ENCODE measurements around the gene CDKN1C. TPM values are rescaled to one million over a fixed set of nuclear protein-coding genes. Genes with fewer than 3 reads are reported as not detected.

The CDKN1C gene
- total RNA-seq, 5 donors from 2014 or later (not counting 1 experiment from before 2014, with no cell fraction given), result 2.1 to 7.0 (median 5.3) TPM

DNA sequence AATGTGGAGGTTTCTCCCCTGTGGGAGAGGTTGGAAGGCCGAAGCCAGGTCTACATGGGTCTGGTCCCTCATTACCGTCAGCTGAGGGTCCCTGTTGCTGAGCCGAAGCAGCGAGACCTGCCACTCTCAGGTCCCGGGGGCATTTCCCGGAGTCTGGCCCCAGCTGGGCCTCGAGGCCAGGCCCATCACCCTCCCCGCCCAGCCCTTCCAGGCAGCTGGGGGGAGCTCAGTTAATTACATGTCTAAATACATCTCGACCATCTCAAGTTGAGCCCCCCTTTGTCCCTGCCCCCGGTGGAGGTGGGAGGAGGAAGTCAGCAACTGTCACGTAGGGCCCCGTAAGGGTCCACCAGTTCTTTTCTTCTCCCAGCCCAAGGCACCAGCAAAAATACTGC lies 3.6 kb downstream of the CDKN1C start:
- Histone ChIP-seq H3K27ac (ENCODE audit: low read length) (no peak overlapping the region), H3K4me3 (ENCODE audit: control insufficient read depth in 1 of 2, extremely low read depth in 1 of 2, low read length in 1 of 2) (no peak overlapping the region), H3K27me3 (replicated peaks in 1 of 2; ENCODE audit: control insufficient read depth in 2 of 2, extremely low read depth in 1 of 2, insufficient read depth in 2 of 2, low read length in 1 of 2) (peaks cover 0 to 36% of the 10 kb centered on the region in 2 experiments), H3K4me1 (ENCODE audit: control insufficient read depth in 1 of 2, extremely low read depth in 1 of 2, insufficient read depth in 2 of 2, low read length in 2 of 2) (peaks cover 0 to 23% of the 10 kb centered on the region in 2 experiments), H3K36me3 (ENCODE audit: control insufficient read depth in 2 of 2, extremely low read depth in 1 of 2, insufficient read depth in 1 of 2, low read length in 1 of 2) (no peaks in the 10 kb centered on the region), H3K9me3 (no peaks in the 10 kb centered on the region)
- DNase-seq (no peak), ATAC-seq (replicated peaks in 1 of 4) (no peak)
- CTCF ChIA-PET, result no interaction called here
- Mint-ChIP-seq H3K36me3 (no peaks in the 10 kb centered on the region), H3K9me3 (no peaks in the 10 kb centered on the region), H3K4me3 (no peak overlapping the region), H3K27me3 (peaks cover 0 to 7% of the 10 kb centered on the region in 2 donors), H3K27ac (no peak overlapping the region), H3K4me1 (peaks cover 5 to 11% (median 9%) of the 10 kb centered on the region in 3 donors)
- 96% methylated on average over 5 of the region's 12 CpGs for WGBS (ENCODE audit: insufficient coverage)
- POLR2A ChIA-PET, result interaction anchor here (0.5 kb wide), 3 partner anchors 112 to 134 kb away, joined by 4 to 7 read pairs (median 6); no protein-coding TSS in a partner anchor

DNA sequence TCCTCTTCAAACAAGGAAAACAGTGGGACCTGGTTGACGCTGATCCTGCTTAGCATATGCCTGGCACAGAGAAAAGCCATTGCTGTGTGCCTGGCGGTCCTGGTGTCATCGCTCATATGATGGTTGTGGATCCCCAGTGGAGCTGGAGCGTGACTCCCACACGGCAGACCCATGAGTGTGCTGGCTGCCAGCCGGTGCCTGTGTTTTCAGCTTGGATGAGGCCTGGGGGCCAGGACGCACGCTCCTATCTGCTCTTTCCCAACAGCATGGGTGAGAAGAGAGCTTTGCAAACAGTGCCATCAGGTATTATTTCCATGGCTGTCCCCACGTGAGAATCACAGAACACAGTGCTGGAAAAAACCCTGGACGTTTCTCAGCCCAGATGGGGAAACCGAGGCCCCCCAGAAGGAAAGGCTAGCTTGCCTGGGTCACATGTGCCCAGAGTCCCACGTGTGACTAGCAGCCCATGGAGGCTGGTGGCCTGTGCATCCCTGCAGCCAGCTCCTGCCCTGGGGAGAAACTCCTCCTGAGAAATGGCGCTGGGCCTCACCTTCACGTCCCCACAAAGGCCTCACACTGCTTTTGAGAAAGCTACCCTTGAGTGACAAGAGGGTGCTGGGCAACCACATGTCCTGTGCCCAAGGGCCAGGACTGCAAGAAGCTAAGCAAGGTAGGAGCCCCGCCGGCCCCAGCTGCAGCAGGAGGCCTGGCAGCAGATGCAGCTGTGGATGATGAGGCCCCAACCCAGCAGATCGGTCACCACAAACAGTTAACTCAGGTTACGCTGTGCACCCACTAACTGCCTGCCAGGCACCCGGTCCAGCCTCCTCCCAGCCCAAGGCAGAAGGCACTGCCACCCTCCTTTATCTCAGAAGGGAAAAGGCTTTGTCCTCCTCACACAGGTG lies 4.2 kb downstream of the CDKN1C start:
- CTCF ChIA-PET, result no interaction called here
- H3K4me3 Mint-ChIP-seq, result no peak overlapping the region
- H3K4me1 Mint-ChIP-seq, result peaks cover 2 to 11% (median 5%) of the 10 kb centered on the region in 3 donors
- H3K27ac ChIP-seq (ENCODE audit: low read length), result no peak overlapping the region
- peaks cover 0 to 7% of the 10 kb centered on the region in 2 donors for H3K27me3 Mint-ChIP-seq
- peaks cover 0 to 17% of the 10 kb centered on the region in 2 experiments for H3K4me1 ChIP-seq (ENCODE audit: control insufficient read depth in 1 of 2, extremely low read depth in 1 of 2, insufficient read depth in 2 of 2, low read length in 2 of 2)
- 85% methylated on average over 18 of the region's 19 CpGs for WGBS (ENCODE audit: insufficient coverage)
- H3K27ac Mint-ChIP-seq, result no peak overlapping the region
- H3K36me3 ChIP-seq (ENCODE audit: control insufficient read depth in 2 of 2, extremely low read depth in 1 of 2, insufficient read depth in 1 of 2, low read length in 1 of 2), result no peaks in the 10 kb centered on the region
- peaks cover 0 to 34% of the 10 kb centered on the region in 2 experiments for H3K27me3 ChIP-seq (replicated peaks in 1 of 2; ENCODE audit: control insufficient read depth in 2 of 2, extremely low read depth in 1 of 2, insufficient read depth in 2 of 2, low read length in 1 of 2)
- POLR2A ChIA-PET, result interaction anchor here (0.5 kb wide), 3 partner anchors 112 to 135 kb away, joined by 4 to 7 read pairs (median 6); no protein-coding TSS in a partner anchor
- H3K4me3 ChIP-seq (ENCODE audit: control insufficient read depth in 1 of 2, extremely low read depth in 1 of 2, low read length in 1 of 2), result no peak overlapping the region
- ATAC-seq (replicated peaks in 1 of 4) (no peak), DNase-seq (no peak)
- H3K36me3 Mint-ChIP-seq, result no peaks in the 10 kb centered on the region
- no peaks in the 10 kb centered on the region for H3K9me3 ChIP-seq
- H3K9me3 Mint-ChIP-seq, result no peaks in the 10 kb centered on the region

DNA sequence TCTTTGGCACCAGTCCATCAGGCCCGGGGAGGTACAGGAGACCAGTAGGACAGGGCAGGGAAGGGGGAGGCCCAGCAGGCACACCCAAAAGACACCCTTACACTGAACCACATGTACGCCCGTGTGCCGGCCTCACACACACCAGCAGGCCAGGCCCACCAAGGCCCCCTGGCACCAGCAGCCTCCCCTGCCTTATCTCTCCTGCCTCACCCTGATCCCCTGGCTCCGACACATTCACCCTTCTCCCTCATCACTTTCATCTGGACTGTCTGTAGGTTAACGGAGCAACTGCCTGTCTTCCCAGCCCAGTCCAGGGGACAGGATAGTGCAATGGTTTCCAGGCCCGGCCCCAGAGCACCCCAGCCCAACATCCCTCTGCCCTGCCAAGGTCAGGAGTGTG lies 4.9 kb downstream of the CDKN1C start:
- Histone ChIP-seq H3K27me3 (replicated peaks in 1 of 2; ENCODE audit: control insufficient read depth in 2 of 2, extremely low read depth in 1 of 2, insufficient read depth in 2 of 2, low read length in 1 of 2) (peaks cover 0 to 33% of the 10 kb centered on the region in 2 experiments), H3K27ac (ENCODE audit: low read length) (no peak overlapping the region), H3K9me3 (no peaks in the 10 kb centered on the region), H3K36me3 (ENCODE audit: control insufficient read depth in 2 of 2, extremely low read depth in 1 of 2, insufficient read depth in 1 of 2, low read length in 1 of 2) (no peaks in the 10 kb centered on the region), H3K4me1 (ENCODE audit: control insufficient read depth in 1 of 2, extremely low read depth in 1 of 2, insufficient read depth in 2 of 2, low read length in 2 of 2) (peaks cover 0 to 14% of the 10 kb centered on the region in 2 experiments), H3K4me3 (ENCODE audit: control insufficient read depth in 1 of 2, extremely low read depth in 1 of 2, low read length in 1 of 2) (no peak overlapping the region)
- no peak for DNase-seq
- Mint-ChIP-seq H3K27ac (no peak overlapping the region), H3K27me3 (peaks cover 0 to 7% of the 10 kb centered on the region in 2 donors), H3K4me3 (no peak overlapping the region), H3K9me3 (peaks cover 0 to 2% (median 0%) of the 10 kb centered on the region in 3 donors), H3K36me3 (no peaks in the 10 kb centered on the region), H3K4me1 (peaks cover 2 to 11% (median 5%) of the 10 kb centered on the region in 3 donors)
- 90% methylated on average over 5 of the region's 7 CpGs for WGBS (ENCODE audit: insufficient coverage)
- ChIA-PET POLR2A (no interaction called here), CTCF (no interaction called here)
- ATAC-seq (replicated peaks in 1 of 4), result no peak

DNA sequence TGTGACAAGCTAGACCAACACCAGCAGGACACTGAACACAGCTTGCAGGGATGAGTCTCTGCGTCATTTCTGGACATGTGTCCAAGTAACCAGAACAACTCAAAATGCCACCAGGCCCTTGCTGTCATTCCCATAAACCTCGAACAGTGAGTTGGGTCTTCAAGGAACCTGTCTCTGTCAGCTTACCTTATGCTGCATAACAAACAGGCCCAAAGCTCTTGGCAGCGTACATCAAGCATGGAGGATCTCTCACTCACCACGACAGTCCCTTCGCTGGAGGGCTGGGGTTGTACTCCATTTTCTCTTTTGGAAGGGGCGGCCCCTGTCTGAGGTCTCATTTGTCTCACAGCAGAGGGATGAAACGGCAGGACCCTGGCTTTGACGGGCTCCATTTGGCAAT lies 6.8 kb downstream of the CDKN1C start:
- H3K4me3 Mint-ChIP-seq, result no peak overlapping the region
- peaks cover 0 to 3% of the 10 kb centered on the region in 2 experiments for H3K4me1 ChIP-seq (ENCODE audit: control insufficient read depth in 1 of 2, extremely low read depth in 1 of 2, insufficient read depth in 2 of 2, low read length in 2 of 2)
- peaks cover 0 to 2% (median 0%) of the 10 kb centered on the region in 3 donors for H3K9me3 Mint-ChIP-seq
- H3K4me3 ChIP-seq (ENCODE audit: control insufficient read depth in 1 of 2, extremely low read depth in 1 of 2, low read length in 1 of 2), result no peak overlapping the region
- peaks cover 2 to 11% (median 3%) of the 10 kb centered on the region in 3 donors for H3K4me1 Mint-ChIP-seq
- no peaks in the 10 kb centered on the region for H3K9me3 ChIP-seq
- peaks cover 0 to 36% of the 10 kb centered on the region in 2 experiments for H3K27me3 ChIP-seq (replicated peaks in 1 of 2; ENCODE audit: control insufficient read depth in 2 of 2, extremely low read depth in 1 of 2, insufficient read depth in 2 of 2, low read length in 1 of 2)
- no peak overlapping the region for H3K27ac Mint-ChIP-seq
- no peak for DNase-seq
- no peaks in the 10 kb centered on the region for H3K36me3 ChIP-seq (ENCODE audit: control insufficient read depth in 2 of 2, extremely low read depth in 1 of 2, insufficient read depth in 1 of 2, low read length in 1 of 2)
- CTCF ChIA-PET, result no interaction called here
- no peak overlapping the region for H3K27ac ChIP-seq (ENCODE audit: low read length)
- 91% methylated on average over 7 of the region's 8 CpGs for WGBS (ENCODE audit: insufficient coverage)
- no peak for ATAC-seq (replicated peaks in 1 of 4)
- H3K36me3 Mint-ChIP-seq, result no peaks in the 10 kb centered on the region
- POLR2A ChIA-PET, result no interaction called here
- H3K27me3 Mint-ChIP-seq, result peaks cover 0 to 9% of the 10 kb centered on the region in 2 donors

DNA sequence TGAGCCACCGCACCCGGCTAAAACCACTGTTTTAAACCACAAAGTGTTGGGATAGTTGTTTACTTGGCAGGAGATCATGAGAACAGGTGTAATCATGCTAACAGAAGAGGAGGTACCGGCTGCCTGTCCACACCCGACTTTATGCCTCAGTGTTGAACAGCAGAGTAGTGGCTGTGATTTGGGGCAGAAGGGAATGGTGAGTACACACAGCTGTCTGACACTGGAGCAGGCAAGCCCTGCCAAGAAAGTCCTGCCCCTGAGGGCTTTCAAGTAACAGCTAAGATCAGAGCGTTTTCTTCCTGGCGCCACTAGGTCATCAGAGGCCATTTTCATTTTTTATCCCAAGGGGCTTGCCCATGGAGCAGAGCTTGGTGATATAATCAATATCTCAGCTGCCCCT lies 8.1 kb downstream of the CDKN1C start:
- ChIA-PET POLR2A (no interaction called here), CTCF (interaction anchor here in 1 of 2 donors (0.7 kb wide), 1 partner anchor 1823 kb away, joined by 5 read pairs; no protein-coding TSS in a partner anchor)
- Mint-ChIP-seq H3K27ac (no peak overlapping the region), H3K36me3 (no peaks in the 10 kb centered on the region), H3K9me3 (peaks cover 0 to 2% (median 0%) of the 10 kb centered on the region in 3 donors), H3K4me3 (no peak overlapping the region), H3K27me3 (peaks cover 0 to 7% of the 10 kb centered on the region in 2 donors), H3K4me1 (no peaks in the 10 kb centered on the region)
- Histone ChIP-seq H3K9me3 (no peaks in the 10 kb centered on the region), H3K4me3 (ENCODE audit: control insufficient read depth in 1 of 2, extremely low read depth in 1 of 2, low read length in 1 of 2) (no peak overlapping the region), H3K4me1 (ENCODE audit: control insufficient read depth in 1 of 2, extremely low read depth in 1 of 2, insufficient read depth in 2 of 2, low read length in 2 of 2) (no peaks in the 10 kb centered on the region), H3K27ac (ENCODE audit: low read length) (no peak overlapping the region), H3K27me3 (replicated peaks in 1 of 2; ENCODE audit: control insufficient read depth in 2 of 2, extremely low read depth in 1 of 2, insufficient read depth in 2 of 2, low read length in 1 of 2) (peaks cover 0 to 26% of the 10 kb centered on the region in 2 experiments), H3K36me3 (ENCODE audit: control insufficient read depth in 2 of 2, extremely low read depth in 1 of 2, insufficient read depth in 1 of 2, low read length in 1 of 2) (no peaks in the 10 kb centered on the region)
- DNase-seq (no peak), ATAC-seq (replicated peaks in 1 of 4) (no peak)
- WGBS (ENCODE audit: insufficient coverage), result 94% methylated on average over 6 of the region's 6 CpGs

DNA sequence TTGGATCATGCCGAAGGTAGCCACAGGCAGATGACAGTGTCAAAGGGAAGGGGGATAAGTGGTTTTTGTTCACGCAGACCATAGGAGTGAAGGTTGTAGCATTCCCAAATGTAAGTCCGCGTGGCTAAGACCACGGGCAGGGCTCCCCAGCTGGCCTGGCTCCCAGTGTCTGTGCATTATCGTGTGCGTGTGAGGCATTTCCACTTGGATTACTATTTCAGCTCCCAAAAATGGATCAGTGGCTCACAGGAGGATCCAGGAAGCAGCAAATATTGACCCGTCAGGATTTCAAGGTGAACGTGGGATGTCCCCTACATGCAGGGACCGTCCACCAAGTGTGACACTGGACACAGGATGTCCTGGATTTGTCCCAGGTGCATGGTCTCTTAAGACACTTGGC lies 10.6 kb downstream of the CDKN1C start:
- no peaks in the 10 kb centered on the region for H3K36me3 Mint-ChIP-seq
- Histone ChIP-seq H3K36me3 (ENCODE audit: control insufficient read depth in 2 of 2, extremely low read depth in 1 of 2, insufficient read depth in 1 of 2, low read length in 1 of 2) (no peaks in the 10 kb centered on the region), H3K4me3 (ENCODE audit: control insufficient read depth in 1 of 2, extremely low read depth in 1 of 2, low read length in 1 of 2) (no peak overlapping the region), H3K4me1 (ENCODE audit: control insufficient read depth in 1 of 2, extremely low read depth in 1 of 2, insufficient read depth in 2 of 2, low read length in 2 of 2) (peaks cover 0 to 10% of the 10 kb centered on the region in 2 experiments), H3K27ac (ENCODE audit: low read length) (no peak overlapping the region), H3K27me3 (replicated peaks in 1 of 2; ENCODE audit: control insufficient read depth in 2 of 2, extremely low read depth in 1 of 2, insufficient read depth in 2 of 2, low read length in 1 of 2) (peaks cover 0 to 33% of the 10 kb centered on the region in 2 experiments), H3K9me3 (no peaks in the 10 kb centered on the region)
- WGBS (ENCODE audit: insufficient coverage), result 85% methylated on average over 9 of the region's 10 CpGs
- CTCF ChIA-PET, result interaction anchor here in 1 of 2 donors (0.7 kb wide), 1 partner anchor 1497 kb away, joined by 3 read pairs; no protein-coding TSS in a partner anchor
- no peak overlapping the region for H3K4me3 Mint-ChIP-seq
- H3K4me1 Mint-ChIP-seq, result peaks cover 3 to 12% (median 3%) of the 10 kb centered on the region in 3 donors
- DNase-seq (no peak), ATAC-seq (replicated peaks in 1 of 4) (no peak)
- no peak overlapping the region for H3K27ac Mint-ChIP-seq
- POLR2A ChIA-PET, result no interaction called here
- H3K27me3 Mint-ChIP-seq, result peaks cover 12 to 27% of the 10 kb centered on the region in 2 donors
- peaks cover 0 to 2% (median 0%) of the 10 kb centered on the region in 3 donors for H3K9me3 Mint-ChIP-seq
